ENCODE measurements around the gene CAPN5. TPM values are rescaled to one million over a fixed set of nuclear protein-coding genes. Genes with fewer than 3 reads are reported as not detected.

CAPN5 gene
- total RNA-seq, 1 donor from 2014 or later = 17.2 TPM

- DNase-seq = no peak
These were observed 918 bp upstream of the CAPN5 start for GRCh38 chr11:77065878-77066228.

GRCh38 chr11:77067861-77068443 lies 1.2 kb downstream of the CAPN5 start:
- no peak for DNase-seq

GRCh38 chr11:77068457-77069335 lies 1.9 kb downstream of the CAPN5 start:
- no peak for DNase-seq

GRCh38 chr11:77069336-77069968 lies 2.7 kb downstream of the CAPN5 start:
- no peak for DNase-seq

GRCh38 chr11:77069969-77070582 lies 3.3 kb downstream of the CAPN5 start:
- DNase-seq = no peak

- no peak for DNase-seq
These were observed 4.3 kb downstream of the CAPN5 start for GRCh38 chr11:77071077-77071476.

- DNase-seq = no peak
These were observed 5.2 kb downstream of the CAPN5 start for GRCh38 chr11:77071671-77072605.

GRCh38 chr11:77072851-77073327 lies 6.1 kb downstream of the CAPN5 start:
- no peak for DNase-seq

- DNase-seq = peak; percentile 48
These were observed 6.7 kb downstream of the CAPN5 start for GRCh38 chr11:77073328-77074001.

- no peak for DNase-seq
These were observed 7.4 kb downstream of the CAPN5 start for GRCh38 chr11:77074205-77074604.

- no peak for DNase-seq
These were observed 8.0 kb downstream of the CAPN5 start for GRCh38 chr11:77074626-77075221.

- no peak for DNase-seq
These were observed 8.7 kb downstream of the CAPN5 start for GRCh38 chr11:77075425-77075905.

- no peak for DNase-seq
These were observed 12.9 kb downstream of the CAPN5 start for GRCh38 chr11:77079666-77080065.

GRCh38 chr11:77080643-77081210 lies 14.0 kb downstream of the CAPN5 start:
- DNase-seq = no peak

- no peak for DNase-seq
These were observed 14.6 kb downstream of the CAPN5 start for GRCh38 chr11:77081381-77081851.

GRCh38 chr11:77081976-77082836 lies 15.4 kb downstream of the CAPN5 start:
- DNase-seq = no peak

GRCh38 chr11:77082838-77083565 lies 16.2 kb downstream of the CAPN5 start:
- no peak for DNase-seq

- no peak for DNase-seq
These were observed 16.9 kb downstream of the CAPN5 start for GRCh38 chr11:77083566-77084245.
